T1000 (cell line): ENCODE results near the gene NKX2-4.
"Not testable (repeated sequence)": the region's sequence is repeated elsewhere in the genome, so short reads cannot be mapped to it uniquely, and the experiment has no call there.

ENCODE experiments used
- DNase-seq: peaks from one replicate; lab custom pipeline; 2025; ENCODE audit warnings: mixed read lengths; lab: John Stamatoyannopoulos, UW

Gene NKX2-4

GRCh38 chr20:21397341-21398108 is at the start of gene NKX2-4:
NKX2-4 (minus strand) TSS chr20:21397526; CDS start chr20:21397399, 127 bp downstream.
- DNase-seq, result no peak

- DNase-seq, result no peak
Observed at GRCh38 chr20:21437816-21438215, 40.5 kb upstream of the NKX2-4 start.

- no peak for DNase-seq
Observed at GRCh38 chr20:21437248-21437647, 39.9 kb upstream of the NKX2-4 start.

GRCh38 chr20:21436205-21436604 is 38.9 kb upstream of the NKX2-4 start:
- no peak for DNase-seq

- DNase-seq, result no peak
Observed at GRCh38 chr20:21435576-21435975, 38.2 kb upstream of the NKX2-4 start.

GRCh38 chr20:21433329-21433890 is 36.1 kb upstream of the NKX2-4 start:
- no peak for DNase-seq

GRCh38 chr20:21432911-21433310 is 35.6 kb upstream of the NKX2-4 start:
- DNase-seq, result no peak

GRCh38 chr20:21430020-21430419 is 32.7 kb upstream of the NKX2-4 start:
- DNase-seq, result no peak

GRCh38 chr20:21424846-21425245 is 27.5 kb upstream of the NKX2-4 start:
- DNase-seq, result no peak

- not testable (repeated sequence) for DNase-seq
Observed at GRCh38 chr20:21423712-21424111, 26.4 kb upstream of the NKX2-4 start.

GRCh38 chr20:21421601-21422236 is 24.4 kb upstream of the NKX2-4 start:
- no peak for DNase-seq

- not testable (repeated sequence) for DNase-seq
Observed at GRCh38 chr20:21419147-21419546, 21.8 kb upstream of the NKX2-4 start.

- not testable (repeated sequence) for DNase-seq
Observed at GRCh38 chr20:21413996-21414395, 16.7 kb upstream of the NKX2-4 start.

GRCh38 chr20:21411725-21412124 is 14.4 kb upstream of the NKX2-4 start:
- no peak for DNase-seq

- no peak for DNase-seq
Observed at GRCh38 chr20:21399005-21399475, 1.7 kb upstream of the NKX2-4 start.

GRCh38 chr20:21398109-21399004 is 1.0 kb upstream of the NKX2-4 start:
- no peak for DNase-seq

GRCh38 chr20:21396599-21397340 is 556 bp downstream of the NKX2-4 start:
- no peak for DNase-seq

GRCh38 chr20:21395666-21396598 is 1.4 kb downstream of the NKX2-4 start:
- DNase-seq, result no peak

- no peak for DNase-seq
Observed at GRCh38 chr20:21395051-21395665, 2.2 kb downstream of the NKX2-4 start.

GRCh38 chr20:21394551-21394950 is 2.8 kb downstream of the NKX2-4 start:
- DNase-seq, result no peak
